Measurements from ENCODE around the gene PEX16. TPM values are rescaled to one million over a fixed set of nuclear protein-coding genes. Genes with fewer than 3 reads are reported as not detected.
"Not testable (repeated sequence)": the region's sequence is repeated elsewhere in the genome, so short reads cannot be mapped to it uniquely, and the experiment has no call there.

PEX16 gene
- total and polyA plus RNA-seq, 2 donors: 10.5 to 41.5 TPM

- peak overlapping the region; percentile 73 for H3K4me3 ChIP-seq (ENCODE audit: low read depth, low read length)
- WGBS: 67% methylated on average over 7 of the region's 7 CpGs
- H3K4me1 ChIP-seq (ENCODE audit: insufficient read depth): peaks cover 3% of the 10 kb centered on the region
- DNase-seq (ENCODE audit: extremely low spot score): no peak
- no peaks in the 10 kb centered on the region for H3K36me3 ChIP-seq (ENCODE audit: insufficient read depth)
- H3K27ac ChIP-seq (ENCODE audit: low read depth): no peak overlapping the region
These were observed 1.4 kb upstream of the PEX16 start for GRCh38 chr11:45918962-45919675.

DNA sequence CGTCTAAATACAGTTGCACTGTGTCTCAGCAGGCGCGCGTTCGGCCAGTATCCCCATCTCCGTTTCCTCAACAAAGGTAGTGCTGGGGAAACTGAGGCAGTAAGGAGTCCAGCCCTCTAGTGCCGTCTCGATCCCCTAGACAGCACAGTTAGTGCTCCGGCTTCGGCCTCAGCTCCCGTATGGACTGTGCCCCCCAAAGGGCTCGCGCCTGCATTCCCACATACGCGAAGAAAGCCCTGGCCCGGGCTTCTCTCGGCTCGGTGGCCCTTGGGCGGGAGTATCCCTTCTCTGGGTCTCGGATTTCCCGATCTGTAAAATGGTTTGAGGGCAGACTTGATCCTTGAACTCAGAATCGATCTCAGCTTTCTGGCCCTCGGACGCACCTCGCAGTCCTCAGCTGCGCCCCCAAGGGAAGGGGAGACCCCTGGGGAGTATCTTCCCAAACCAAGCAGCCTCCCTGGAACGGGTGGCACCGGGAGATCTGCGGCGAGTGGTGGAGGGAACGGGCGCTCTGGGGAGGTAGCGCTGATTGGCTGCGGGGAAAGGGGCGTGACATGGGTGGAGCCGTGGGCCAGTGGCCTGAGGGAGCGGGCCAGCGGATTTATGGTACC lies 759 bp upstream of the PEX16 start:
- Histone ChIP-seq H3K36me3 (ENCODE audit: insufficient read depth) (no peaks in the 10 kb centered on the region), H3K4me3 (ENCODE audit: low read depth, low read length) (peak overlapping the region; percentile 73), H3K4me1 (ENCODE audit: insufficient read depth) (peaks cover 3% of the 10 kb centered on the region), H3K27ac (ENCODE audit: low read depth) (peak overlapping the region; percentile 46)
- DNase-seq (ENCODE audit: extremely low spot score): no peak
- WGBS: under 1% methylated on average over 38 of the region's 38 CpGs

- no peak for DNase-seq (ENCODE audit: extremely low spot score)
- WGBS: 6% methylated on average over 16 of the region's 16 CpGs
- H3K27ac ChIP-seq (ENCODE audit: low read depth): peak overlapping the region; percentile 45
- no peaks in the 10 kb centered on the region for H3K36me3 ChIP-seq (ENCODE audit: insufficient read depth)
- peak overlapping the region; percentile 73 for H3K4me3 ChIP-seq (ENCODE audit: low read depth, low read length)
- H3K4me1 ChIP-seq (ENCODE audit: insufficient read depth): peaks cover 2% of the 10 kb centered on the region
These were observed 423 bp downstream of the PEX16 start for GRCh38 chr11:45917286-45917622.

- peaks cover 2% of the 10 kb centered on the region for H3K4me1 ChIP-seq (ENCODE audit: insufficient read depth)
- H3K4me3 ChIP-seq (ENCODE audit: low read depth, low read length): no peak overlapping the region
- H3K27ac ChIP-seq (ENCODE audit: low read depth): no peak overlapping the region
- no peak for DNase-seq (ENCODE audit: extremely low spot score)
- H3K36me3 ChIP-seq (ENCODE audit: insufficient read depth): no peaks in the 10 kb centered on the region
- WGBS: 87% methylated on average over 13 of the region's 13 CpGs
These were observed 2.2 kb downstream of the PEX16 start for GRCh38 chr11:45915446-45915845.

GRCh38 chr11:45913942-45914635 lies 3.6 kb downstream of the PEX16 start:
- Histone ChIP-seq H3K36me3 (ENCODE audit: insufficient read depth) (no peaks in the 10 kb centered on the region), H3K4me3 (ENCODE audit: low read depth, low read length) (no peak overlapping the region), H3K4me1 (ENCODE audit: insufficient read depth) (peaks cover 2% of the 10 kb centered on the region), H3K27ac (ENCODE audit: low read depth) (no peak overlapping the region)
- WGBS: 89% methylated on average over 22 of the region's 22 CpGs
- no peak for DNase-seq (ENCODE audit: extremely low spot score)

DNA sequence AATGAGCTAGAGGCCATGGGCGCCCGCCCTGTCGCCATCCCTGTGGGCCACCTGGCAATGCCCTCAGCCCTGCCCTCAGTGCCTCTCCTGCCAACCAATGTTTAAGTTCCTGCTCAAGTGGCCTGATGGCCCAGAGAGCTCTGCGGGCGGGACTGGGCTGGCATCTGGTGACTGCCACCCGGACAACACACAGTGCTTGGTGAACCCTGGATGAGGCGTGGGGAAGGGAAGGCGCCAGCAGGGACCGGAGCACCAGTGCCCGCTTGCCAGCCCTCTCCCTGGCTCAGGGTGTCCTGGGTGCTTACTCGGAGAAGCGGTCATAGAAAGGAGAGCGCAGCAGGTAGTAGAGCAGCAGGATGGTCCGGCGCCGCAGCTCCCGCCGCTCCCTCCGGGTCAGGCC lies 4.2 kb downstream of the PEX16 start:
- H3K4me3 ChIP-seq (ENCODE audit: low read depth, low read length): no peak overlapping the region
- H3K36me3 ChIP-seq (ENCODE audit: insufficient read depth): no peaks in the 10 kb centered on the region
- WGBS: 96% methylated on average over 19 of the region's 19 CpGs
- peaks cover 2% of the 10 kb centered on the region for H3K4me1 ChIP-seq (ENCODE audit: insufficient read depth)
- H3K27ac ChIP-seq (ENCODE audit: low read depth): no peak overlapping the region
- DNase-seq (ENCODE audit: extremely low spot score): no peak

GRCh38 chr11:45910623-45911022 lies 7.1 kb downstream of the PEX16 start:
- DNase-seq (ENCODE audit: extremely low spot score): no peak
- H3K4me3 ChIP-seq (ENCODE audit: low read depth, low read length): no peak overlapping the region
- no peak overlapping the region for H3K27ac ChIP-seq (ENCODE audit: low read depth)
- no peaks in the 10 kb centered on the region for H3K36me3 ChIP-seq (ENCODE audit: insufficient read depth)
- 88% methylated on average over 9 of the region's 9 CpGs for WGBS
- no peaks in the 10 kb centered on the region for H3K4me1 ChIP-seq (ENCODE audit: insufficient read depth)

- DNase-seq (ENCODE audit: extremely low spot score): no peak
- Histone ChIP-seq H3K4me1 (ENCODE audit: insufficient read depth) (no peaks in the 10 kb centered on the region), H3K27ac (ENCODE audit: low read depth) (no peak overlapping the region), H3K36me3 (ENCODE audit: insufficient read depth) (no peaks in the 10 kb centered on the region), H3K4me3 (ENCODE audit: low read depth, low read length) (no peak overlapping the region)
- WGBS: 87% methylated on average over 32 of the region's 32 CpGs
These were observed 7.8 kb downstream of the PEX16 start for GRCh38 chr11:45909594-45910475.

- no peak for DNase-seq (ENCODE audit: extremely low spot score)
- 55% methylated on average over 8 of the region's 8 CpGs for WGBS
- Histone ChIP-seq H3K27ac (ENCODE audit: low read depth) (no peak overlapping the region), H3K4me1 (ENCODE audit: insufficient read depth) (no peaks in the 10 kb centered on the region), H3K4me3 (ENCODE audit: low read depth, low read length) (no peak overlapping the region), H3K36me3 (ENCODE audit: insufficient read depth) (no peaks in the 10 kb centered on the region)
These were observed 9.7 kb downstream of the PEX16 start for GRCh38 chr11:45907911-45908370.

GRCh38 chr11:45906965-45907611 lies 10.6 kb downstream of the PEX16 start, which contains the start of gene FREY1:
FREY1 (minus strand) TSS chr11:45907271; CDS start chr11:45907245, 26 bp downstream.
- no peaks in the 10 kb centered on the region for H3K4me1 ChIP-seq (ENCODE audit: insufficient read depth)
- no peak within 1 kb of the TSS for H3K4me3 ChIP-seq (ENCODE audit: low read depth, low read length)
- no peaks in the 10 kb centered on the region for H3K36me3 ChIP-seq (ENCODE audit: insufficient read depth)
- WGBS: 78% methylated on average over 18 of the region's 18 CpGs
- no peak for DNase-seq (ENCODE audit: extremely low spot score)
- no peak within 1 kb of the TSS for H3K27ac ChIP-seq (ENCODE audit: low read depth)

- 63% methylated on average over 19 of the region's 19 CpGs for whole genome bisulfite sequencing
- no peaks in the 10 kb centered on the region for H3K36me3 ChIP-seq (ENCODE audit: insufficient read depth)
These were observed 11.5 kb downstream of the PEX16 start for GRCh38 chr11:45906096-45906682.

DNA sequence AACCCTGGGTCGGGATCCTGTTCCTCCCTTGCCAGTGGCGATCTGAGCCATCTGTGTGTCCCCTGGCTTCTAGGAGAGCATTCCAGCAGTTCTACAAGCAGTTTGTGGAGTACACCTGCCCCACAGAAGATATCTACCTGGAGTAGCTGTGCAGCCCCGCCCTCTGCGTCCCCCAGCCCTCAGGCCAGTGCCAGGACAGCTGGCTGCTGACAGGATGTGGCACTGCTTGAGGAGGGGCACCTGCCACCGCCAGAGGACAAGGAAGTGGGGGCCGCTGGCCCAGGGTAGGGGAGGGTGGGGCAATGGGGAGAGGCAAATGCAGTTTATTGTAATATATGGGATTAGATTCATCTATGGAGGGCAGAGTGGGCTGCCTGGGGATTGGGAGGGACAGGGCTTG lies 12.1 kb downstream of the PEX16 start:
- WGBS: 76% methylated on average over 6 of the region's 6 CpGs
- not testable (repeated sequence) for H3K4me3 ChIP-seq (ENCODE audit: low read depth, low read length); DNase-seq (ENCODE audit: extremely low spot score); H3K36me3 ChIP-seq (ENCODE audit: insufficient read depth); H3K27ac ChIP-seq (ENCODE audit: low read depth); H3K4me1 ChIP-seq (ENCODE audit: insufficient read depth)

More at GRCh38 chr11:45906096-45906682, 11.5 kb downstream of the PEX16 start:
- Histone ChIP-seq H3K4me1 (ENCODE audit: insufficient read depth) (no peaks in the 10 kb centered on the region), H3K27ac (ENCODE audit: low read depth) (no peak overlapping the region), H3K4me3 (ENCODE audit: low read depth, low read length) (no peak overlapping the region)
- DNase-seq (ENCODE audit: extremely low spot score): no peak
